Right lobe of liver (tissue), 4 donors: ENCODE measurements around the gene SRXN1.

Experiments used
- CTCF ChIP-seq, 4 donors: fragments of 200-600 bp in 3 of 4; fragments of 450-650 bp in 1 of 4; IDR thresholded peaks; one replicate each; pipeline versions ENCODE4 v1.5.1 to v1.8.0; 2016 to 2022; ENCODE audit warnings: antibody characterized with exemption in 4 of 4, mild to moderate bottlenecking in 2 of 4
- POLR2A ChIP-seq: fragments of 450-650 bp; IDR thresholded peaks from one replicate; pipeline ENCODE4 v1.6.1; 2017; ENCODE audit warnings: antibody characterized with exemption, mild to moderate bottlenecking
- donor health status: DM: no; HTN: no; CAD: no.
- donor health status: DM: no; HTN: no; CAD: no.
- donor health status: DM: no; HTN: yes; CAD: no.

GRCh38 chr20:687468-688203 lies 34.6 kb upstream of the SRXN1 start:
- TF ChIP-seq CTCF (IDR thresholded peaks at IDR 0.05) (no peak), POLR2A (no peak)
